Activated effector memory CD4-positive, alpha-beta T cell treated with Interleukin-2 at 50 U/mL for 16 hours (primary cell): ENCODE data around the gene MGMT.

Experiments used
- DNase-seq: peaks from one replicate; pipeline ENCODE4 v3.0.0-alpha.2; 2020

MGMT gene

GRCh38 chr10:129815898-129816655 is 349.0 kb downstream of the MGMT start:
- no peak for DNase-seq

DNA sequence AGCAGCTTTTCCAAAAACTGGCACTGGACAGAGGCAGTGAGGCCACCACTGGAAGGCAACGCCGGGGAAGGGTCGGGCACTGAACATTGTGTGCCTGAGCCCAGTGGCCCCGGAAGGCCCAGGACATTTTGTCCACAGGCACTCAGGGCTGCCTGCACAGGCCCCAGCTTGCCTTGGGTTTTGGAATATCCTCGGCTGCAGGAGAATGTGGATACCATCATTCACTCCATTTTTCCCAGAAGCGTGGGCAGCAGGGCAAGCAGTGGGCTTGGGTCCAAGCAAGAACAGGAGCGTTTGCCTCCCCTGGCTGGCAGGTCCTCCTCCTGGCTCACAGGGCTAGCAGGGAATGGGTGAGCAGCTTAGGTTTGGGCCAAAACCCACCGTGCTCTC is 349.6 kb downstream of the MGMT start:
- DNase-seq, result no peak
